Adrenal gland (tissue), 12 donors: ENCODE results near the gene CASTOR1. TPM values are rescaled to one million over a fixed set of nuclear protein-coding genes. Genes with fewer than 3 reads are reported as not detected.
A peak's percentile ranks its signal among the peaks of the same experiment; 100 is the strongest.

Experiments used
- DNase-seq, 7 donors: peaks; one replicate each; pipeline ENCODE4 v3.0.0-alpha.2; 2019 to 2020
- H3K27ac ChIP-seq, 5 donors: fragments of 200-600 bp; sonication (generic) in 4 of 5; 1 replicate in 3 of 5; 2 replicates in 2 of 5; pipeline versions ENCODE4 v1.5.1 to v1.8.0; 2016 to 2020; ENCODE audit warnings: mild to moderate bottlenecking in 1 of 5
- H3K27me3 ChIP-seq: fragments of 200-600 bp; 2 replicates; pipeline ENCODE4 v1.8.0; 2021
- H3K36me3 ChIP-seq, 2 donors: fragments of 200-600 bp; replicated peaks in 1 of 2; 1 replicate in 1 of 2; 2 replicates in 1 of 2; pipeline versions ENCODE4 v1.5.1 to v1.8.0; 2018 to 2022
- H3K4me1 ChIP-seq, 2 donors: fragments of 200-600 bp; replicated peaks in 1 of 2; 1 replicate in 1 of 2; 2 replicates in 1 of 2; pipeline versions ENCODE4 v1.5.1 to v1.8.0; 2018 to 2021
- H3K4me3 ChIP-seq, 4 donors: fragments of 200-600 bp; sonication (generic) in 3 of 4; one replicate each; pipeline ENCODE4 v1.5.1; 2016 to 2018
- H3K9me3 ChIP-seq, 3 donors: fragments of 200-600 bp; sonication (generic) in 1 of 3; replicated peaks in 1 of 3; 1 replicate in 2 of 3; 2 replicates in 1 of 3; pipeline versions ENCODE4 v1.5.1 to v1.8.0; 2016 to 2021
- POLR2A ChIP-seq, 2 donors: fragments of 450-650 bp; IDR thresholded peaks; one replicate each; pipeline ENCODE4 v1.6.1; 2017; ENCODE audit warnings: antibody characterized with exemption in 2 of 2, mild to moderate bottlenecking in 2 of 2, moderate library complexity in 1 of 2
- whole genome bisulfite sequencing, 4 donors: extraction: QIAGEN DNeasy Blood & Tissue Kit in 2 of 4; methylation state at CpG; one replicate each; pipeline versions ENCODE4 v1.1.5 to v1.1.7; 2013 to 2017; 5-methylcytosine and 5-hydroxymethylcytosine counted together
- intact Hi-C, 2 donors: fragments of 100-400 bp; cut with DNase I; formaldehyde crosslinking; loops; one replicate each; pipeline versions ENCODE4 v1.14.1 to v1.15.0; 2022 to 2023
- polyA plus RNA-seq, 3 donors: library from polyadenylated mRNA; stranded (reverse); fragments of 200-250 nt in 2 of 3; fragments of 350-450 nt in 1 of 3; fragmentation: Illumina TruSeq in 1 of 3; extraction: RNeasy Lipid Tissue Mini Kit (QIAGEN cat#74804) in 1 of 3; gene quantifications; one replicate each; pipeline ENCODE4 v1.2.3, GENCODE V29; 2013 to 2014
- total RNA-seq, 9 donors: library from RNA; depleted of rRNA in 4 of 9; stranded (reverse); fragments of >200 nt in 4 of 9; fragments of 120-200 nt in 1 of 9; fragmentation: NEBNext Ultra II Directional in 1 of 9; extraction: Animal tissue kit (Norgen Biotek cat#: 25700) in 1 of 9; gene quantifications; one replicate each; pipeline versions ENCODE4 v1.1.0 to v1.2.4, GENCODE V29; 2013 to 2023
- TF ChIP-seq, protein P1 (sequence below), 6 experiments: fragments of 450-650 bp in 4 of 6; fragments of 200-600 bp in 2 of 6; sonication (generic) in 1 of 6; IDR thresholded peaks; 1 replicate in 5 of 6; 2 replicates in 1 of 6; pipeline versions ENCODE4 v1.5.1 to v1.8.0; 2016 to 2021; ENCODE audit warnings: antibody characterized with exemption in 6 of 6, mild to moderate bottlenecking in 2 of 6, moderate library complexity in 1 of 6
- donor health status: healthy with polysubstance abuse.
- donor health status: Bipolar disorder and iron deficiency.
- donor health status: DM: yes; HTN: yes; CAD: no.
- donor health status: DM: no; HTN: no; CAD: no.
- donor health status: DM: no; HTN: no; CAD: no.
- donor health status: DM: yes; HTN: yes; CAD: no.

The CASTOR1 gene
- total and polyA plus RNA-seq, 12 donors: 2.4 to 20.1 (median 15.0) TPM

GRCh38 chr22:30308093-30308492 is 18.8 kb upstream of the CASTOR1 start:
- no peak for DNase-seq

DNA sequence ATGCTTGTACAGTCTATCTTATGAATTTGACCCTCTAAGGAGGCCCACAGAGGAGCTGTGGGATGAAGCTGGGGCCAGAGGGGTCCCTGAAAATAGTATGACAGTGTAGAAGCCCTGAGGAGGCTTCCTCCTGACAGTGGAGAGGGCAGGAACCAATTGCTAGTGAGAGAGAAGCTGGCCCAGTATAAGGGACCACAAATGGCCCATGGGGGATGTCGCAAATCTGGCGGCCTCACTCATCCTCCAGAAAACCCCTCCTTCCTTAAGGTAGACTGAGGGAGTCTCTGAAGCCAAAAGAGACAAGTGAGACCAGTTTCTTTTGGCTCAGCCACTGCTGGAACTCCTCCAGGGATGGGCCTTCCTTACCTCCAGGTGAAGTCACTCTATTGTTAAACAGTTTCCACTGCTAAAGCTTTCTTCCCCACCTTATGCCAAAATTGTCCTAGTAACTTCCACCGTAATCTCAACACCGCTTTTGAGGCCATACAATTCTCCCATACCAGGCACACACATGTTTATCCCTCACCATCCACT is 17.8 kb upstream of the CASTOR1 start:
- Histone ChIP-seq H3K27me3 (no peaks in the 10 kb centered on the region), H3K36me3 (no peaks in the 10 kb centered on the region), H3K4me1 (peaks cover 66 to 98% of the 10 kb centered on the region in 2 donors), H3K4me3 (no peak overlapping the region), H3K27ac (peak overlapping the region in 2 of 5 donors; percentile 84 to 89), H3K9me3 (no peaks in the 10 kb centered on the region)
- 70 to 85% (median 83%) methylated on average over 4 of the region's 4 CpGs for WGBS, 4 donors
- intact Hi-C loops: no loop called here
- TF ChIP-seq POLR2A (IDR thresholded peaks at IDR 0.05): no peak
- TF ChIP-seq, protein P1, sequence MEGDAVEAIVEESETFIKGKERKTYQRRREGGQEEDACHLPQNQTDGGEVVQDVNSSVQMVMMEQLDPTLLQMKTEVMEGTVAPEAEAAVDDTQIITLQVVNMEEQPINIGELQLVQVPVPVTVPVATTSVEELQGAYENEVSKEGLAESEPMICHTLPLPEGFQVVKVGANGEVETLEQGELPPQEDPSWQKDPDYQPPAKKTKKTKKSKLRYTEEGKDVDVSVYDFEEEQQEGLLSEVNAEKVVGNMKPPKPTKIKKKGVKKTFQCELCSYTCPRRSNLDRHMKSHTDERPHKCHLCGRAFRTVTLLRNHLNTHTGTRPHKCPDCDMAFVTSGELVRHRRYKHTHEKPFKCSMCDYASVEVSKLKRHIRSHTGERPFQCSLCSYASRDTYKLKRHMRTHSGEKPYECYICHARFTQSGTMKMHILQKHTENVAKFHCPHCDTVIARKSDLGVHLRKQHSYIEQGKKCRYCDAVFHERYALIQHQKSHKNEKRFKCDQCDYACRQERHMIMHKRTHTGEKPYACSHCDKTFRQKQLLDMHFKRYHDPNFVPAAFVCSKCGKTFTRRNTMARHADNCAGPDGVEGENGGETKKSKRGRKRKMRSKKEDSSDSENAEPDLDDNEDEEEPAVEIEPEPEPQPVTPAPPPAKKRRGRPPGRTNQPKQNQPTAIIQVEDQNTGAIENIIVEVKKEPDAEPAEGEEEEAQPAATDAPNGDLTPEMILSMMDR (IDR thresholded peaks at IDR 0.05): no peak
- DNase-seq: no peak

More at GRCh38 chr22:30308093-30308492, 18.8 kb upstream of the CASTOR1 start:
- peaks cover 76 to 96% of the 10 kb centered on the region in 2 donors for H3K4me1 ChIP-seq
- intact Hi-C loops: no loop called here
- H3K27ac ChIP-seq: peak overlapping the region in 1 of 5 donors; percentile 7
- H3K27me3 ChIP-seq: no peaks in the 10 kb centered on the region
- no peaks in the 10 kb centered on the region for H3K36me3 ChIP-seq
- no peak for TF ChIP-seq POLR2A (IDR thresholded peaks at IDR 0.05)
- TF ChIP-seq, protein P1 (IDR thresholded peaks at IDR 0.05): no peak
- 79 to 89% (median 83%) methylated on average over 2 of the region's 2 CpGs for WGBS, 4 donors
- H3K9me3 ChIP-seq: no peaks in the 10 kb centered on the region
- no peak overlapping the region for H3K4me3 ChIP-seq

- no peak for TF ChIP-seq POLR2A (IDR thresholded peaks at IDR 0.05)
- TF ChIP-seq, protein P1 (IDR thresholded peaks at IDR 0.05): no peak
- Histone ChIP-seq H3K27me3 (no peaks in the 10 kb centered on the region), H3K36me3 (no peaks in the 10 kb centered on the region), H3K4me3 (no peak overlapping the region), H3K4me1 (peaks cover 61 to 98% of the 10 kb centered on the region in 2 donors), H3K9me3 (no peaks in the 10 kb centered on the region), H3K27ac (peak overlapping the region in 3 of 5 donors; percentile 51 to 89 (median 84))
- intact Hi-C loops: no loop called here
- 82 to 91% (median 85%) methylated on average over 1 of the region's 1 CpG for WGBS, 4 donors
- DNase-seq: no peak
These were observed 17.3 kb upstream of the CASTOR1 start for GRCh38 chr22:30306627-30307011.

- 26 to 42% (median 37%) methylated on average over 3 of the region's 3 CpGs for WGBS, 4 donors
- no peaks in the 10 kb centered on the region for H3K9me3 ChIP-seq
- no peak overlapping the region for H3K4me3 ChIP-seq
- H3K4me1 ChIP-seq: peaks cover 56 to 98% of the 10 kb centered on the region in 2 donors
- H3K36me3 ChIP-seq: peaks cover 0 to 4% of the 10 kb centered on the region in 2 donors
- no peaks in the 10 kb centered on the region for H3K27me3 ChIP-seq
- intact Hi-C loops: no loop called here
- TF ChIP-seq POLR2A (IDR thresholded peaks at IDR 0.05): no peak
- TF ChIP-seq, protein P1 (IDR thresholded peaks at IDR 0.05): no peak
- DNase-seq: no peak
- H3K27ac ChIP-seq: peak overlapping the region; percentile 51 to 89 (median 69)
These were observed 16.8 kb upstream of the CASTOR1 start for GRCh38 chr22:30305906-30306626.
